GM21381 (cell line): ENCODE data around the gene C12orf50.
"Not testable (repeated sequence)": the region's sequence is repeated elsewhere in the genome, so short reads cannot be mapped to it uniquely, and the experiment has no call there.

Experiments used
- ATAC-seq: cut with Tn5 transposase; IDR thresholded peaks from one replicate; pipeline ENCODE4 v1.9.1; 2021; ENCODE audit warnings: mild to moderate bottlenecking, moderate library complexity; ENCODE audit not compliant: unreplicated experiment

The C12orf50 gene

GRCh38 chr12:87991483-87991882 is 37.7 kb downstream of the C12orf50 start:
- no peak for ATAC-seq

GRCh38 chr12:87988534-87988933 is 40.7 kb downstream of the C12orf50 start:
- ATAC-seq = no peak

GRCh38 chr12:87985069-87985675 is 44.0 kb downstream of the C12orf50 start:
- ATAC-seq = no peak

- no peak for ATAC-seq
Measured at GRCh38 chr12:87982208-87982607, 47.0 kb downstream of the C12orf50 start.

- no peak for ATAC-seq
Measured at GRCh38 chr12:87981495-87981894, 47.7 kb downstream of the C12orf50 start.

GRCh38 chr12:87975879-87976278 is 53.3 kb downstream of the C12orf50 start:
- ATAC-seq = no peak

- ATAC-seq = no peak
Measured at GRCh38 chr12:87967871-87968270, 61.3 kb downstream of the C12orf50 start.

- ATAC-seq = no peak
Measured at GRCh38 chr12:87960566-87960965, 68.6 kb downstream of the C12orf50 start.

GRCh38 chr12:87954028-87954427 is 75.2 kb downstream of the C12orf50 start:
- ATAC-seq = not testable (repeated sequence)

GRCh38 chr12:87953256-87953860 is 75.8 kb downstream of the C12orf50 start:
- ATAC-seq = no peak

- ATAC-seq = no peak
Measured at GRCh38 chr12:87952850-87953249, 76.4 kb downstream of the C12orf50 start.

- no peak for ATAC-seq
Measured at GRCh38 chr12:87952223-87952622, 77.0 kb downstream of the C12orf50 start.

GRCh38 chr12:87943762-87944161 is 85.4 kb downstream of the C12orf50 start:
- no peak for ATAC-seq

GRCh38 chr12:87943023-87943422 is 86.2 kb downstream of the C12orf50 start:
- no peak for ATAC-seq

GRCh38 chr12:87939182-87939581 is 90.0 kb downstream of the C12orf50 start:
- no peak for ATAC-seq

GRCh38 chr12:87935216-87935615 is 94.0 kb downstream of the C12orf50 start:
- no peak for ATAC-seq

GRCh38 chr12:87933991-87934390 is 95.2 kb downstream of the C12orf50 start:
- ATAC-seq = no peak

GRCh38 chr12:87931812-87932211 is 97.4 kb downstream of the C12orf50 start:
- no peak for ATAC-seq

- no peak for ATAC-seq
Measured at GRCh38 chr12:87930627-87931026, 98.6 kb downstream of the C12orf50 start.
